Measurements from ENCODE around the gene MUCL1. TPM values are rescaled to one million over a fixed set of nuclear protein-coding genes. Genes with fewer than 3 reads are reported as not detected.

Gene MUCL1
- total and polyA plus RNA-seq, 10 of the 15 experiments (the other 5 are each of a cell fraction or from before 2014, with no cell fraction given): not detected

DNA sequence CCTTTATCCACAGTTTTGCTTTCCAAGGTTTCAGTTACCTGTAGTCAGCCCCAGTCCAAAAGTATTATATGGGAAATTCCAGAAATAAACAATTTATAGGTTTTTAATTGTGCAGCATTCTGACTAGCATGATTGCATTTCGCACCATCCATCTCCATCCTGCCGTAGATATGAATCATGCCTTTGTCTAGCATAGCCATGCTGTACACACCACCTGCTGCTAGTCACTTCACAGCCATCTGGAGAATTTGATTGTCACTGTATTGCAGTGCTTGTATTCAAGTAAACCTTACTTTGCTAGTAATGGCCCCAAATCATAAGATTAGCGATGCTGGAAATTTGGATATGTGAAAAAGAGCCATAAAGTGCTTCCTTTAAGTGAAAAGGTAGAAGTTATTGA is 36.0 kb downstream of the MUCL1 start:
- Histone ChIP-seq H3K9me3 (replicated peaks; ENCODE audit: control insufficient read depth, insufficient read depth, low read length) (no peaks in the 10 kb centered on the region), H3K4me1 (ENCODE audit: control insufficient read depth, insufficient read depth, low read length) (no peaks in the 10 kb centered on the region), H4K20me1 (ENCODE audit: control insufficient read depth, insufficient read depth) (no peaks in the 10 kb centered on the region), H3K27ac (ENCODE audit: control insufficient read depth, insufficient read depth) (no peak overlapping the region), H3K27me3 (replicated peaks in 1 of 2; ENCODE audit: control insufficient read depth in 2 of 2, insufficient read depth in 2 of 2, low read length in 1 of 2) (no peaks in the 10 kb centered on the region), H2AFZ (ENCODE audit: control insufficient read depth, low read depth, low read length) (no peak overlapping the region), H3K36me3 (ENCODE audit: control insufficient read depth in 2 of 2, insufficient read depth in 2 of 2, low read length in 1 of 2) (no peaks in the 10 kb centered on the region), H3K4me2 (ENCODE audit: control insufficient read depth, insufficient read depth) (no peak overlapping the region), H3K4me3 (no peak overlapping the region), H3K79me2 (ENCODE audit: control insufficient read depth, insufficient read depth, low read length) (no peaks in the 10 kb centered on the region), H3K9ac (ENCODE audit: control insufficient read depth, insufficient read depth, low read length) (no peak overlapping the region)
- no peak for TF ChIP-seq HDAC2 (IDR thresholded peaks at IDR 0.05)
- TF ChIP-seq MXI1 (IDR thresholded peaks at IDR 0.05; ENCODE audit: low read depth, low read length): no peak
- no peak for TF ChIP-seq SUPT20H (IDR thresholded peaks at IDR 0.05; ENCODE audit: borderline replicate concordance, control insufficient read depth, low read depth, low read length)
- no peak for TF ChIP-seq ZBTB4 (CRISPR knock-in tag; IDR thresholded peaks at IDR 0.05)
- no peak for TF ChIP-seq EP300 (IDR thresholded peaks at IDR 0.05; ENCODE audit: borderline replicate concordance in 1 of 2, control insufficient read depth in 1 of 2, low read depth in 2 of 2, low read length in 2 of 2)
- no peak for TF ChIP-seq CEBPB (IDR thresholded peaks at IDR 0.05; ENCODE audit: borderline replicate concordance in 1 of 2, low read depth in 2 of 2, low read length in 2 of 2)
- no peak for TF ChIP-seq MAX (IDR thresholded peaks at IDR 0.05; ENCODE audit: low read depth, low read length)
- TF ChIP-seq BCLAF1 (IDR thresholded peaks at IDR 0.05): no peak
- ChIA-PET CTCF (interaction anchor here (1.2 kb wide), 1 partner anchor 103 kb away, joined by 3 read pairs; no protein-coding TSS in a partner anchor), RAD21 (ENCODE audit: unreplicated experiment) (no interaction called here), SMC1A (ENCODE audit: uncharacterized antibody, unreplicated experiment) (no interaction called here), POLR2A (no interaction called here)
- intact Hi-C loops (cut with micrococcal nuclease; ENCODE audit: unreplicated experiment) (no loop called here), in situ Hi-C loops (cut with MboI) (no loop called here)
- BruUV-seq (replicated peaks): no TSS peak
- WGBS (ENCODE audit: insufficient coverage, insufficient replicate concordance, low lambda C conversion rate, missing lambda C conversion rate): 79% methylated on average over 3 of the region's 3 CpGs
- ATAC-seq: no peak
- no peak for FAIRE-seq
- DNase-seq (ENCODE audit: low read depth, low spot score): no peak
